GM18519 (cell line): ENCODE results near the gene RUFY4.
A peak's percentile ranks its signal among the peaks of the same experiment; 100 is the strongest.

ENCODE experiments used
- ATAC-seq: cut with Tn5 transposase; IDR thresholded peaks from one replicate; pipeline ENCODE4 v1.9.1; 2021; ENCODE audit warnings: mild to moderate bottlenecking, moderate library complexity; ENCODE audit not compliant: unreplicated experiment, low FRiP score

The RUFY4 gene

DNA sequence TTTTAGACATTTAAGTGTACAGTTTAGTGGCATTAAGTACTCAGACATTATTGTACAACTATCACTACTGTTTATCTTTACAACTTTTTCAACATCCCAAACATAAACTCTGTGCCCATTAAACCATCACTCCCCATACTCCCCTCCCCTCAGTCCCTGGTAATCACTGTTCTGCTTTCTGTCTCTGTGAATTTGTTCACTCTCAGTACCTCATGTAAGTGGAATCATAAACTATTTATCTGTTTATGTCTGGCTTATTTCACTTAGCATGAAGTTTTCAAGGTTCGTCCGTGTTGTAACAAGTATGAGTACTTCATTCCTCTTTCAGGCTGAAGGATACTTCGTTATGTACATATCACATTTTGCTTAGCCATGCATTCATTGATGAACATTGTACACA is 9.8 kb upstream of the RUFY4 start:
- ATAC-seq, result no peak

DNA sequence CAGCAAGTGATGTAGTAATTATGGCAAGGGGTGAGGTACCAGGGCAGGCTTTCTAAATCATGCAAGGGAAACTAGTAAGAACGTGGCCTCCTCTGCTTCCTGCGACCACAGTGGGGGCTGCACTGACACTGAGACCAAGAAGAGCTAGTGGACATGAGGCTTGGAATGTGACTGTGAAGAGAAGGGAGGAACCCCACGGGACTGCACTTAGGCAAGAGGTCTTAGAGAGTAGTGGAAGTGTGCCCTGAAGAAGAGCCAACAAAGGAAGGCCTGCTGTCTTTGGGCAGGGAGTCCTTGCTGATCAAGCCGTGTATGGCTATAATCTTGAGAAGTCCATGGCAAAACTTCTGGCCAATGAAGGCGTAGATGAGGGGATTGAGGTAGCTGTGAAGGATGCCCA is 8.9 kb upstream of the RUFY4 start:
- ATAC-seq, result no peak

- no peak for ATAC-seq
Measured at GRCh38 chr2:218060950-218061660, 7.9 kb upstream of the RUFY4 start.

- peak; percentile 85 for ATAC-seq
Measured at GRCh38 chr2:218063486-218063885, 5.6 kb upstream of the RUFY4 start.

GRCh38 chr2:218063896-218064295 is 5.2 kb upstream of the RUFY4 start:
- no peak for ATAC-seq

- no peak for ATAC-seq
Measured at GRCh38 chr2:218065239-218066006, 3.6 kb upstream of the RUFY4 start.

GRCh38 chr2:218066926-218067515 is 2.0 kb upstream of the RUFY4 start:
- no peak for ATAC-seq

GRCh38 chr2:218067523-218067922 is 1.5 kb upstream of the RUFY4 start:
- no peak for ATAC-seq

DNA sequence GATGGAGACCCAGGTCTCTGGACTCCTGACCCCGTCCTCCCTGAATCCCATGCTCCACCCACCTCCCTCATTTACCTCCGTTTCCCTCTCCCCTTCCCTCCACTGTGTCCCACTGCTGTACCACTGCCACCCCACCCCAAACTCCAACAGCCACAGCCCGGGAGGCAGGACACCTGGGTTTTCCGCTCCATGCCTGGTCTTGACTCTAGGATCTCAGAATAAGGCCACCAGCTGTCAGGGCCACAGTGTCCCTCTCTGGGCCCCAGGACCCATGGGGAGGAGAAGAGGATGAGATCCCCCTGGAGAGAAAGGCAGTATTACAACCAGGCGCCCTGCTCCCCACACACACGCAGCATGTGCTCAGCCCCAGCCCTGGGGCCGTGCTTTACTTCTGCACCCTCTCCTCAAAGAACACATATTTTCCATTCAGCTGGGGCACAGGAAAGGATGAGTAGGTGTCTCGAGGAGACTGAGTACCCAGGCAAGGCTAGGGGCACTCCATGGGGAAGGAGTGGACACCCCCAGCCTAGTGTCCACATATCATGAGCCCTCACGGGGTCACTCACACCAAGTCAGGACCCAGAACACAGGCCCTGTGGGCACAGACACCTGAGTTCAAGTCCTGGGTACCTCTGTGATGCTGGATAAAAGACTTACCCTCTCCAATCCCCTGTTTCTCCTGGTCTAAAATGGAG is 700 bp downstream of the RUFY4 start:
- no peak for ATAC-seq

DNA sequence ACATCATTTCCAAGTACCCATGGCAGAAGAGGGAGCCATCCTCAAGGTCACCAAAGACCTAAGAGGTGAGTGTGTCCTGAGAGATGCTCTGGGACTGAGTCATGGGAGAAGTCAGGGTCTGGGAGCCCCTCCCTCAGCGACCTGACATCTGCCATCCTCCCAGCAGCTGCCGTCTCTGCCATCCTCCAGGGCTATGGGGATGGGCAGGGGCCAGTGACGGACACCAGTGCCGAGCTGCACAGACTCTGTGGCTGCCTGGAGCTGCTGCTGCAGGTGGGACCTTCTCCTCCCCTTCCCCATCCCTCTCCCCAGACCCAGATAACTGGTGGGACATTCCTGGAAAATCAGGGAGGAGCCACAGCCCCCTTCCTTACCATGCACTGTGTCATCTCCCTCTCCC is 1.5 kb downstream of the RUFY4 start:
- ATAC-seq, result no peak

GRCh38 chr2:218071218-218071937 is 2.3 kb downstream of the RUFY4 start:
- no peak for ATAC-seq

DNA sequence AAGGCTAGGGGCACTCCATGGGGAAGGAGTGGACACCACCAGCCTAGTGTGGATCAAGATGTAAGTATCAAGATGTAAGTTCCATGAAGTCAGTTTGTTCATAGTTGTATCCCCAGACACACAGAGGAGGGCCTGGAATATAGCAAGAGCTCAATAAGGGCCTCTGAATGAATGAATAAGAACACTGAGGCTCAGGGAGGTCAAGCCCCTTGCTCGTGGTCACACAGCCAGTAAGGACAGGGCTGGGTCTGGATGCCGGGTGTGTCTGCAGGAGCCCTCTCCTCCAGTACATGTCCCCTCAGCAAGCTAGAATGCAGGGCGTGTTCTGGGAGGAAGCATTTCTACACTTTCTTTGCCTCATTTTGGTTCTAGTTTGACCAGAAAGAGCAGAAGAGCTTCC is 2.9 kb downstream of the RUFY4 start:
- no peak for ATAC-seq

GRCh38 chr2:218072478-218073024 is 3.5 kb downstream of the RUFY4 start:
- no peak for ATAC-seq

DNA sequence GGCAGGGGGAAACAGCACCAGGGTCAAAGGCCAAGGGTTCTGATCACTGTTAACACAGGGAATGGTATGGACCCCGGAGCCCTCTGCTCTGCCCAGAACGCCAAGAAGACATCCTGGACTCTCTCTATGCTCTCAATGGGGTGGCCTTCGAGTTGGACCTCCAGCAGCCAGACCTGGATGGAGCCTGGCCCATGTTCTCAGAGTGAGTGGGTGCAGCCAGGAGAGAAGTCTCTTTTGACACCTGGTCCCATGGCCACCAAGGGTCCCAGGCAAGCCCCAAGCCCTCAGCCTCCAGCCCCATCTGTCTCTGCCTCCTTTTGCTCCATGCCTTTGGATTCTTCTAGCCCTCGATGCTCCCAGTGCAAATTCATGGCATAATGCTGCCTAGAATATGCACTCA is 4.1 kb downstream of the RUFY4 start:
- ATAC-seq, result no peak

GRCh38 chr2:218074031-218074430 is 5.0 kb downstream of the RUFY4 start:
- ATAC-seq, result no peak

- no peak for ATAC-seq
Measured at GRCh38 chr2:218075975-218076811, 7.1 kb downstream of the RUFY4 start.

GRCh38 chr2:218077464-218078216 is 8.6 kb downstream of the RUFY4 start:
- no peak for ATAC-seq
